GM18867 (cell line): ENCODE results near the gene NCEH1.
"Not testable (repeated sequence)": the region's sequence is repeated elsewhere in the genome, so short reads cannot be mapped to it uniquely, and the experiment has no call there.

Experiments
- ATAC-seq: cut with Tn5 transposase; IDR thresholded peaks from one replicate; pipeline ENCODE4 v1.9.1; 2021; ENCODE audit warnings: mild to moderate bottlenecking, moderate library complexity; ENCODE audit not compliant: unreplicated experiment

NCEH1 gene

GRCh38 chr3:172710664-172711453 is at the start of gene NCEH1:
TSS of gene NCEH1 (minus strand) at chr3:172711067. CDS start at chr3:172710984, 83 bp downstream.
- ATAC-seq = peak; percentile 100

- ATAC-seq = not testable (repeated sequence)
Observed at GRCh38 chr3:172760416-172760815, 49.5 kb upstream of the NCEH1 start.

GRCh38 chr3:172753125-172753524 is 42.3 kb upstream of the NCEH1 start:
- no peak for ATAC-seq

- no peak for ATAC-seq
Observed at GRCh38 chr3:172752651-172753050, 41.8 kb upstream of the NCEH1 start.

- peak; percentile 14 for ATAC-seq
Observed at GRCh38 chr3:172751175-172751704, 40.4 kb upstream of the NCEH1 start.

- peak; percentile 97 for ATAC-seq
Observed at GRCh38 chr3:172750368-172751174, 39.7 kb upstream of the NCEH1 start, which contains the start of gene ECT2. TSS of gene ECT2 (plus strand) at chr3:172750726. CDS start at chr3:172754531, 3,805 bp downstream.

- ATAC-seq = no peak
Observed at GRCh38 chr3:172750069-172750367, 39.2 kb upstream of the NCEH1 start.

- ATAC-seq = no peak
Observed at GRCh38 chr3:172749230-172749965, 38.5 kb upstream of the NCEH1 start.

GRCh38 chr3:172746475-172746874 is 35.6 kb upstream of the NCEH1 start:
- ATAC-seq = no peak

GRCh38 chr3:172739462-172739861 is 28.6 kb upstream of the NCEH1 start:
- no peak for ATAC-seq

GRCh38 chr3:172735014-172735413 is 24.1 kb upstream of the NCEH1 start:
- ATAC-seq = no peak

GRCh38 chr3:172726380-172726779 is 15.5 kb upstream of the NCEH1 start:
- ATAC-seq = no peak

- not testable (repeated sequence) for ATAC-seq
Observed at GRCh38 chr3:172722536-172723040, 11.7 kb upstream of the NCEH1 start.

GRCh38 chr3:172717493-172718088 is 6.7 kb upstream of the NCEH1 start:
- ATAC-seq = peak; percentile 67

- ATAC-seq = no peak
Observed at GRCh38 chr3:172716476-172716875, 5.6 kb upstream of the NCEH1 start.

- ATAC-seq = no peak
Observed at GRCh38 chr3:172713316-172713715, 2.4 kb upstream of the NCEH1 start.

- ATAC-seq = peak; percentile 11
Observed at GRCh38 chr3:172711454-172711795, 558 bp upstream of the NCEH1 start.

GRCh38 chr3:172709774-172710663 is 848 bp downstream of the NCEH1 start:
- ATAC-seq = peak; percentile 1

GRCh38 chr3:172708921-172709773 is 1.7 kb downstream of the NCEH1 start:
- no peak for ATAC-seq
